ENCODE results near the gene TFPT.

TFPT gene

DNA sequence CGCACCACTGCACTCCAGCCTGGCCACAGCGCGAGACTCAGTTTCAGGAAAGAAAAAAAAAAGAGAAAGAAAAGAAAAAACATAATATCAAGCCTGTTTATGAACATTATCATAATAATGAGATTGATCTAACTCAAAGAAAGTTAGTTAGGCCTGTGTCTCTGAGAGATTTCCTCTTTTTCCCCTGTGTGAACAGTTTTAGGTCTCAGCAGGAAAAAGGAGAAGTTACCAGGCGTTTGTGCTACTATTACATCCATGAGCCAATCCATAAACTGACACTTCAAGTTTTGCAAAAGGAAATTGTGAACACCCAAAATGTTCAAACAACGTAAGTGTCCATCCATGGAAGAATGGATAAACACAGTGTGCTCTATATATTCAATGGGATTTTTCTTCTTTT, 38.1 kb downstream of the TFPT start:
- no peak for DNase-seq (ENCODE audit: low spot score)

DNA sequence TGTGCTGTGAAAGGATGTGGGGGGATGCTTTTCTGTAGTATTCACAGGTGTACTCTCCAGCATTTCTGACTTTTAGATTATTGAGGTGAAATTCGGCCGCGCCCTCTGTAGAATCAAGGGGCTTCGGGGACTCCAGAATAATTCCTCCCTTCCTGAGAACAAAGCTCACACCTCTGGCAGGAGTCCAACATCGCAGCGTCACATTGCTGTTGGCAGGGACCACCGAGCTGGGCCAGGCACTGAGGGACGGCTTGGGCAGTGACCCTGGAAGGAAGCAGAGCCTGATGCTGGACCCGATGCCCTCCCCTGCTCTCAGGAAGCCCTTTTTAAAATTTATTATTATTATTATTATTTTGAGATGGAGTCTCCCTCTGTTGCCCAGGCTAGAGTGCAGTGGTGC, 40.6 kb downstream of the TFPT start:
- no peak for DNase-seq (ENCODE audit: low spot score)

DNA sequence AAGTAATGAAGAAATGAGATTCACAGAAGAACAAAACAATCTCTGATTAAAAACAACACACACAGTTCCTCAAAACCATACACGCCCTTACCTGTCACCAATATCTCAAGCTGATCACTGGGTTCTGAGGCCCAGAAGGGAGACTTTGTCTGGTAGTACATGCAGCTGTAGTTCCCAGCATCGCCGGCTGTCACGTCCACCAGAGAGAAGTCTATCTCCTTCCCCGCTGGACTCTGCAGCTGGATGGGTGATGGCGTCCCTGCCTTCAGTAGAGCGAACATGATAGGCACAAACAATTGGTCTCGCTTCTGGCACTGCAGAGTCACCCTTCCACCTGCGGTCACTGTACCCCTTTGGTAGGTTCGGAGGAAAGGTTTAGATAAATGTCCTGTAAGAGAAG, 41.6 kb downstream of the TFPT start:
- no peak for DNase-seq (ENCODE audit: low spot score)

DNA sequence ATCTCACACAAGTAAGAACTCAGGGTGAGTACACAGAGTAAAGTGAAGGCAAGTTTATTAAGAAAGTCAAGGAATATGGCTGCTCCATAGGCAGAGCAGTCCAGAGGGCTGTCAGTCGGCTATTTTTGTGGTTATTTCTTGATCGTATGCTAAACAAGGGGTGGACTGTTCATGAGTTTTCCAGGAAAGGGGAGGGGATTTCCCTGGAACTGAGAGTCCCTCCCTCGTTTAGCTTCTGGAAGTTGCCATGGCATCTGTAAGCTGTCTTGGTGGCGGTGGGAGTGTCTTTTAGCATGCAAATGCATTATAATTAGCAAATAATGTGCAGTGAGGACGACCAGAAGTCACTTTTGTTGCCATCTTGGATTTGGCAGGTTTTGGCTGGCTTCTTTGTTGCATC, 46.0 kb downstream of the TFPT start:
- no peak for DNase-seq (ENCODE audit: low spot score)

DNA sequence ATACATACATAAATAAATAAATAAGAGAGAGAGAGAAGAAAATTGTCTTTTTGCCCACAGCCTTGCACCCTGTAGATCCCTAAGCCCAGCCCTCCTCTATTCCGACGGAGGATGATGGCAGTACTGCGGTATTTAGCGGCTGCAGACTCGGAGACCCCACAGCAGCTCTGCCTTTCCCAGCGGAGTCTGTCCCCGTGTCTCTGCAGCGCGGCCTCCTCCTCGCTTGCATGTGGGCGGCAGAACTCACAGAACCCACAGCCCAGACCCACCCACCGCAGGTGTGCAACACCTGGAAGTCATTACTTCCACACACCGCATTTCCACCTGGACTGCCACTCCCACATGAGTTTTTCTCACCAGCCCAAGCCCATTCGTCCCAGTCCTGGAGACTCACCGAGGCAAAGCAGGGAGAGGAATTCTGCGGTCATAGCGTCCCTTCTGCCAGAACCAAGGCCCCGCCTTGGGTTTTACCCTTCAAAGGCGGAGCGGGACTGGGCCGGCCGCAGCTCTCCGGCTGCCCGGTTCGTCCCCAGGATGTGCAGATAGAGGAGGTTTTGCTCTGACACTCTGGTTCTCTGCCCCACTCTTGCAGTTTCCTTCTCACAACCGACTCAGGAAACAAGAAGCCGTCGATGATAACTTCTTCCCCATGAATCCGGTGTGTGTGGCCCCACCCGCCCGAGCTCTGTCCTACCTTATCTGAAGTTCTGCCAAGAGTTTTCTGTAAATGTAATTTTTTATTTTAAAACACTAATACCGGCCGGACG, 51.9 kb downstream of the TFPT start, which contains the start of gene VSTM1:
VSTM1 (minus strand) TSS at position 548 of the 767 bp plus-strand sequence; CDS start at position 428, 120 bp downstream.
- no peak for DNase-seq (ENCODE audit: low spot score)

DNA sequence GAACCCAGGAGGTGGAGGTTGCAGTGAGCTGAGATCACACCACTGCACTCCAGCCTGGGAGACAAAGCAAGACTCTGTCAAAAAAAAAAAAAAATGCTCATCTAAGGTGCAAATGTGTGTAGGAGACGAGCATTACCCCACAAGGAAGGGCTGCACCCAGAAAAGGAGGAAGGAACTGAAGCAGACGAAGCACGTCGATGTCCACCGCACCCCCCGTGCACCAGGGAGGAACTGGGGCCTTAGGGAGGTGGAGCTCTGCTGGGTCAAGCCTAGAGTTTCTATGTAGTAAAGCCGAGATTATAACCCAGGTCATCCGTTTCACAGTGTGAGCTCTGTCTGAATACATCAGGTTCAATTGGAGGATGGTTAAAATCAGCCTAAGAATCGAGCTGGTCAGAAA, 52.8 kb downstream of the TFPT start:
- DNase-seq (ENCODE audit: low spot score), result no peak
